Stimulated activated CD8-positive, alpha-beta memory T cell treated with anti-CD3 and anti-CD28 coated beads, Interleukin-2, amount 100 ng/mL, for 1 hour (primary cell): ENCODE results near the gene ZNF670.
"Not testable (repeated sequence)": the region's sequence is repeated elsewhere in the genome, so short reads cannot be mapped to it uniquely, and the experiment has no call there.

Experiments
- DNase-seq, 2 donors: peaks; one replicate each; pipeline ENCODE4 v3.0.0-alpha.2; 2020; ENCODE audit warnings: low read depth in 2 of 2

ZNF670 gene

DNA sequence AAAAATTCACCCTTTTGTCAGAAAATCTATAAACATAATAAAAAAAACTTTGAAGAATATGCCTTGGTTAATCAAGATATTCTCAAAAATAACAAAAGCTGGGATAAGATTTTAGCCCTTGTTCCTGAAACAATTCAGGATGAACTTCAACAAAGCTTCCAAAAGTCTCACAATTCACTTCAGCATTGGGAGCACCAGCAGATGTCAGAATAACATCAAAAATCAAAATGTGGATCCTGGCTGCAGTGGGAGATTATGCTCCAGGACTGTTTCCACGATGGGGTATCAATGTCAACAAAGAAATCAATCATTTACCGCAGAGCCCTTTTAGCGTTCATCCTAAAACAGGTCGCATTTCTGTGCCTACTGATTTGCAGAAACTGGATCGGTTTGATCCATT lies 35.2 kb downstream of the ZNF670 start:
- no peak for DNase-seq

GRCh38 chr1:247037511-247038320 lies 40.9 kb downstream of the ZNF670 start:
- DNase-seq = no peak

- DNase-seq = not testable (repeated sequence)
These were observed 46.3 kb downstream of the ZNF670 start for GRCh38 chr1:247032306-247032705.
